Measurements from ENCODE around the gene MATN4. TPM values are rescaled to one million over a fixed set of nuclear protein-coding genes. Genes with fewer than 3 reads are reported as not detected.

MATN4 gene
- polyA plus RNA-seq, 1 donor from 2014 or later, result not detected

GRCh38 chr20:45254383-45255262, 53.5 kb downstream of the MATN4 start, which contains the start of gene SLPI:
SLPI (minus strand) TSS chr20:45254564; CDS start chr20:45254543, 21 bp downstream.
- Histone ChIP-seq H3K9me3 (ENCODE audit: low read length) (no peaks in the 10 kb centered on the region), H3K9ac (ENCODE audit: low read length) (no peak within 1 kb of the TSS), H3K79me2 (replicated peaks; ENCODE audit: insufficient read depth, low read length) (no peaks in the 10 kb centered on the region), H3K9me2 (ENCODE audit: insufficient read depth, low read length) (no peaks in the 10 kb centered on the region), H3F3A (ENCODE audit: insufficient read depth, low read length, poor library complexity, severe bottlenecking) (no peaks in the 10 kb centered on the region), H3K27ac (ENCODE audit: low read length) (no peak within 1 kb of the TSS), H3K36me3 (ENCODE audit: insufficient read depth, low read length) (no peaks in the 10 kb centered on the region), H3K27me3 (ENCODE audit: insufficient read depth, low read depth, low read length) (no peaks in the 10 kb centered on the region), H3K4me2 (ENCODE audit: low read length) (no peak within 1 kb of the TSS), H2AFZ (ENCODE audit: low read depth, low read length) (no peak within 1 kb of the TSS), H3K4me3 (ENCODE audit: low read length) (no peak within 1 kb of the TSS), H4K20me1 (ENCODE audit: insufficient read depth) (no peaks in the 10 kb centered on the region)
- TF ChIP-seq EZH2 (IDR thresholded peaks at IDR 0.05; ENCODE audit: borderline replicate concordance, insufficient read depth, low read length, poor library complexity, severe bottlenecking), result no peak
- TF ChIP-seq MXI1 (conservative IDR thresholded peaks at IDR 0.05; ENCODE audit: poor library complexity, severe bottlenecking), result no peak
- no peak for TF ChIP-seq CTCF (IDR thresholded peaks at IDR 0.05; ENCODE audit: poor library complexity, severe bottlenecking)
- TF ChIP-seq RAD21 (conservative IDR thresholded peaks at IDR 0.05), result no peak
- no peak for TF ChIP-seq TAF1 (IDR thresholded peaks at IDR 0.05; ENCODE audit: low read depth)
- no peak for TF ChIP-seq REST (IDR thresholded peaks at IDR 0.05; ENCODE audit: borderline replicate concordance)
- TF ChIP-seq SMC3 (conservative IDR thresholded peaks at IDR 0.05; ENCODE audit: poor library complexity), result no peak
- TF ChIP-seq POLR2AphosphoS5 (IDR thresholded peaks at IDR 0.05), result no peak
- no peak for TF ChIP-seq EP300 (conservative IDR thresholded peaks at IDR 0.05; ENCODE audit: poor library complexity, severe bottlenecking)

- no peak overlapping the region for H3K9ac ChIP-seq (ENCODE audit: low read length)
- H3K4me2 ChIP-seq (ENCODE audit: low read length), result no peak overlapping the region
- no peak for TF ChIP-seq EP300 (conservative IDR thresholded peaks at IDR 0.05; ENCODE audit: poor library complexity, severe bottlenecking)
- no peak for TF ChIP-seq EZH2 (IDR thresholded peaks at IDR 0.05; ENCODE audit: borderline replicate concordance, insufficient read depth, low read length, poor library complexity, severe bottlenecking)
- TF ChIP-seq RAD21 (conservative IDR thresholded peaks at IDR 0.05), result no peak
- no peak for TF ChIP-seq POLR2AphosphoS5 (IDR thresholded peaks at IDR 0.05)
- TF ChIP-seq SMC3 (conservative IDR thresholded peaks at IDR 0.05; ENCODE audit: poor library complexity), result no peak
- no peak for TF ChIP-seq CTCF (IDR thresholded peaks at IDR 0.05; ENCODE audit: poor library complexity, severe bottlenecking)
- TF ChIP-seq TAF1 (IDR thresholded peaks at IDR 0.05; ENCODE audit: low read depth), result no peak
- TF ChIP-seq MXI1 (conservative IDR thresholded peaks at IDR 0.05; ENCODE audit: poor library complexity, severe bottlenecking), result no peak
- no peak for TF ChIP-seq REST (IDR thresholded peaks at IDR 0.05; ENCODE audit: borderline replicate concordance)
- no peak overlapping the region for H3K27ac ChIP-seq (ENCODE audit: low read length)
- H3F3A ChIP-seq (ENCODE audit: insufficient read depth, low read length, poor library complexity, severe bottlenecking), result no peaks in the 10 kb centered on the region
- H4K20me1 ChIP-seq (ENCODE audit: insufficient read depth), result no peaks in the 10 kb centered on the region
- no peaks in the 10 kb centered on the region for H3K27me3 ChIP-seq (ENCODE audit: insufficient read depth, low read depth, low read length)
- H3K9me3 ChIP-seq (ENCODE audit: low read length), result no peaks in the 10 kb centered on the region
- H2AFZ ChIP-seq (ENCODE audit: low read depth, low read length), result no peak overlapping the region
- H3K79me2 ChIP-seq (replicated peaks; ENCODE audit: insufficient read depth, low read length), result no peaks in the 10 kb centered on the region
- no peak overlapping the region for H3K4me3 ChIP-seq (ENCODE audit: low read length)
- H3K36me3 ChIP-seq (ENCODE audit: insufficient read depth, low read length), result no peaks in the 10 kb centered on the region
- no peaks in the 10 kb centered on the region for H3K9me2 ChIP-seq (ENCODE audit: insufficient read depth, low read length)
Observed at GRCh38 chr20:45253261-45253660, 54.8 kb downstream of the MATN4 start.
